ENCODE measurements around the gene VPS33B. TPM values are rescaled to one million over a fixed set of nuclear protein-coding genes. Genes with fewer than 3 reads are reported as not detected.

VPS33B gene
- total and polyA plus RNA-seq, 2 of the 8 experiments (the other 6 are each of a cell fraction or from before 2014, with no cell fraction given): 11.8 to 17.3 TPM

DNA sequence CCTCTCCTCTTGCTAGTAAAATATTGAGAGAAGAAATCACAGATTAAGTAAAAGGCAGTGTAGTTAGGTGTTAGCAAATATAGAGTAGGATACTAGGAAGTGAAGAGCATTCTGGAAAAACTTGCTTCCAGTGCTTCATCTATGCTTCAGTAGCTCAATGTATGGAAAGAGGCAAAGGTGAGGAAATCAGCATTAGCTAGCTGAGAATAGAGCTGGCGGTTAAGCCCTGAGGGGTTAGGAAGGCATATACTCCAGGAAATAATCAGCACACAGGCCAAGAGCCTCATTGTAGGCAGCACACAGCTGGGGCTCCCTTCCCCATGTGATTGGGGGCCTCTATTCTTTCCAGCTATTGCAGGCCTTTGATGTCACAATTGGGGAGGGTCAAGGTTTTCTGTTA is 54.0 kb downstream of the VPS33B start:
- no peaks in the 10 kb centered on the region for H3K23me2 ChIP-seq (ENCODE audit: low read depth, low read length)
- peaks cover 0 to under 1% of the 10 kb centered on the region in 2 experiments; a peak in 1 of 4 replicates for H3K79me2 ChIP-seq (ENCODE audit: control insufficient read depth in 1 of 2, insufficient read depth in 2 of 2, low read length in 2 of 2)
- no peaks in the 10 kb centered on the region for H3K9me3 ChIP-seq (ENCODE audit: insufficient read depth in 2 of 2, low read depth in 1 of 2, low read length in 1 of 2)
- H3K9ac ChIP-seq (replicated peaks in 1 of 4; ENCODE audit: extremely low read depth in 1 of 4, low read depth in 3 of 4, low read length in 3 of 4): no peak overlapping the region
- no peak overlapping the region for H4K5ac ChIP-seq (ENCODE audit: insufficient read length, low read depth, low read length)
- H3K14ac ChIP-seq (ENCODE audit: insufficient read length): no peak overlapping the region
- H3K56ac ChIP-seq (replicated peaks; ENCODE audit: insufficient read length, low read depth, low read length): no peak overlapping the region
- DNase-seq (ENCODE audit: low read depth in 1 of 2, low spot score in 2 of 2) (no peak), FAIRE-seq (no peak)
- no peaks in the 10 kb centered on the region for H3K79me1 ChIP-seq (ENCODE audit: low read depth, low read length)
- H2BK5ac ChIP-seq (ENCODE audit: low read depth, low read length): no peak overlapping the region
- H3K4ac ChIP-seq (replicated peaks; ENCODE audit: insufficient read length, low read depth, low read length): no peak overlapping the region
- ChIA-PET POLR2A (ENCODE audit: partially characterized antibody) (interaction anchor here (0.9 to 1.3 kb wide), 6 partner anchors 9 to 76 kb away, joined by 3 to 10 read pairs (median 3); no protein-coding TSS in a partner anchor), CTCF (ENCODE audit: partially characterized antibody) (interaction anchor here (1.5 to 3.3 kb wide), 3 partner anchors 11 to 304 kb away, joined by 4 to 17 read pairs (median 4); no protein-coding TSS in a partner anchor)
- no peak overlapping the region for H2BK120ac ChIP-seq (replicated peaks; ENCODE audit: low read depth, low read length)
- H3K4me2 ChIP-seq (ENCODE audit: insufficient read depth in 1 of 2, low read depth in 2 of 2, low read length in 2 of 2): no peak overlapping the region
- no peak overlapping the region for H2BK20ac ChIP-seq (ENCODE audit: low read length)
- no peak overlapping the region for H2AK5ac ChIP-seq (ENCODE audit: low read depth, low read length)
- no peak overlapping the region for H4K91ac ChIP-seq (replicated peaks; ENCODE audit: insufficient read length, low read length)
- peaks cover 4 to 8% of the 10 kb centered on the region in 2 experiments for H4K20me1 ChIP-seq (replicated peaks in 1 of 2; ENCODE audit: control insufficient read depth in 1 of 2, insufficient read depth in 2 of 2, low read length in 2 of 2)
- WGBS, 2 experiments (ENCODE audit: extremely low coverage in 1 of 2, insufficient coverage in 1 of 2, insufficient read length in 1 of 2, insufficient replicate concordance in 2 of 2, low coverage in 1 of 2, low lambda C conversion rate in 2 of 2, missing lambda C conversion rate in 1 of 2): 95% methylated on average over 1 of the region's 1 CpG; no CpG with 5 or more reads in 1 of the 2 experiments
- H3K4me3 ChIP-seq (ENCODE audit: extremely low read depth in 1 of 4, insufficient read depth in 2 of 4, low read depth in 3 of 4, low read length in 4 of 4): no peak overlapping the region
- H3K18ac ChIP-seq (ENCODE audit: extremely low read depth, low read length): no peak overlapping the region
- no peak overlapping the region for H4K8ac ChIP-seq (ENCODE audit: extremely low read depth, insufficient read depth, low read length)
- H2BK15ac ChIP-seq (ENCODE audit: low read length): no peak overlapping the region
- peaks cover 34 to 81% (median 64%) of the 10 kb centered on the region in 4 experiments for H3K36me3 ChIP-seq (ENCODE audit: control insufficient read depth in 2 of 4, insufficient read depth in 4 of 4, low read length in 3 of 4)
- no peaks in the 10 kb centered on the region for H3K27me3 ChIP-seq (replicated peaks in 1 of 4; ENCODE audit: control insufficient read depth in 3 of 4, extremely low read depth in 1 of 4, insufficient read depth in 3 of 4, low read length in 3 of 4)
- H3K27ac ChIP-seq (ENCODE audit: low read depth, low read length): no peak overlapping the region
- H3K23ac ChIP-seq (ENCODE audit: insufficient read length): no peak overlapping the region
- H2BK12ac ChIP-seq (ENCODE audit: low read depth, low read length): no peak overlapping the region
- H2AFZ ChIP-seq (ENCODE audit: low read length): no peak overlapping the region
- H3K4me1 ChIP-seq (replicated peaks in 1 of 4; ENCODE audit: control insufficient read depth in 3 of 4, insufficient read depth in 4 of 4, low read length in 3 of 4): no peaks in the 10 kb centered on the region
- TF ChIP-seq CHD1 (IDR thresholded peaks at IDR 0.05; ENCODE audit: low read depth, low read length) (no peak), POLR2A (IDR thresholded peaks at IDR 0.05; ENCODE audit: control extremely low read depth in 1 of 2, low read depth in 2 of 2, low read length in 2 of 2) (no peak), SRF (IDR thresholded peaks at IDR 0.05; ENCODE audit: low read depth, low read length) (no peak), RBBP5 (IDR thresholded peaks at IDR 0.05; ENCODE audit: borderline replicate concordance, low read depth, low read length) (no peak), EGR1 (IDR thresholded peaks at IDR 0.05; ENCODE audit: borderline replicate concordance, low read depth, low read length) (no peak), SP2 (IDR thresholded peaks at IDR 0.05; ENCODE audit: low read length) (no peak), POU5F1 (IDR thresholded peaks at IDR 0.05; ENCODE audit: low read depth, low read length) (no peak), TAF1 (IDR thresholded peaks at IDR 0.05; ENCODE audit: low read depth, low read length) (no peak), TEAD4 (IDR thresholded peaks at IDR 0.05; ENCODE audit: low read depth, low read length) (no peak), SP4 (IDR thresholded peaks at IDR 0.05; ENCODE audit: low read length) (no peak), TAF7 (optimal IDR thresholded peaks at IDR 0.05; ENCODE audit: borderline replicate concordance, low read depth, low read length) (no peak), RFX5 (IDR thresholded peaks at IDR 0.05; ENCODE audit: borderline replicate concordance, low read depth, low read length) (no peak), CBX8 (IDR thresholded peaks at IDR 0.05; ENCODE audit: borderline replicate concordance, low read depth, low read length) (no peak), SIX5 (IDR thresholded peaks at IDR 0.05; ENCODE audit: low read depth, low read length) (no peak)
- TF ChIP-seq, protein P1, sequence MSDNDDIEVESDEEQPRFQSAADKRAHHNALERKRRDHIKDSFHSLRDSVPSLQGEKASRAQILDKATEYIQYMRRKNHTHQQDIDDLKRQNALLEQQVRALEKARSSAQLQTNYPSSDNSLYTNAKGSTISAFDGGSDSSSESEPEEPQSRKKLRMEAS (IDR thresholded peaks at IDR 0.05): no peak

All from H1 (cell line).